GM21381 (cell line): ENCODE data around the gene PEA15.
A peak's percentile ranks its signal among the peaks of the same experiment; 100 is the strongest.

Experiments used
- ATAC-seq: cut with Tn5 transposase; IDR thresholded peaks from one replicate; pipeline ENCODE4 v1.9.1; 2021; ENCODE audit warnings: mild to moderate bottlenecking, moderate library complexity; ENCODE audit not compliant: unreplicated experiment

Gene PEA15

DNA sequence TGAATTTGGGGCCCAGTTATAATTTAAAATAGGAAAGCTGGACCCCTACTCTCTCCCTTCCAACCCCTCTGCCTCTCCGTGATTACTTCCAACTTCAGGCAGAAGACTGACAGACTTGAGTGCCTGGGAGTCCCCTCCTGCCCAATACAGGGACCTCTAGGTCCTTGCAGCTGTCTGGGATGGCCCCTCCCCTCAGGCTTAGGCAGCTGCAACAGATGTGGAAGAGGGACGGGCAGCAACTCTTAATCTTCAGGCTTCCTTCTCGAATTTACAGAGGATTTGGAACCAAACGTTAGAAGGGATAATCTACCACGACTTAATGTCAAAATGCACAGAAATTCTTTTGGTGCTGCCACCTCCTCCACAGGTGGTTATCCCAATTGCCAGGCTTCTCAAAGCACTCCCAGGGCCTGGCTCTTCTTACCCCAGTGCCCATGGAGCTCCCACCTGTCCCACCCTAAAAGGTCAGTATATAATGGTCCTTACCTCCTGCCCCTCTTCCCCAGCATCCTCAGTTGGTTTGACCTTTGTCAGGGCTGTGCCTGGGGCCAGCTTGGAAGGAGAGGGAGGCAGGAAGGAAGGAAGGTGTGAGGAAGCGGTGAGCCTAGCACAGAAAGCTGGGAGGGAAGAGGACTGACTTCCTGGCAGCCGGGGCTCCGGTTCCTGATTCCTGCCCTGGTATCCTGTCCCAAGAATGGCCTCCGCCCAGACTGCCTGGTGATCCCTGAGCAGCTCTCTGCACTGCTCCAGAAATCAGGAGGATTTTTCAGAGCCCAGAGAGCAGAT lies 2.8 kb downstream of the PEA15 start:
- ATAC-seq, result no peak

DNA sequence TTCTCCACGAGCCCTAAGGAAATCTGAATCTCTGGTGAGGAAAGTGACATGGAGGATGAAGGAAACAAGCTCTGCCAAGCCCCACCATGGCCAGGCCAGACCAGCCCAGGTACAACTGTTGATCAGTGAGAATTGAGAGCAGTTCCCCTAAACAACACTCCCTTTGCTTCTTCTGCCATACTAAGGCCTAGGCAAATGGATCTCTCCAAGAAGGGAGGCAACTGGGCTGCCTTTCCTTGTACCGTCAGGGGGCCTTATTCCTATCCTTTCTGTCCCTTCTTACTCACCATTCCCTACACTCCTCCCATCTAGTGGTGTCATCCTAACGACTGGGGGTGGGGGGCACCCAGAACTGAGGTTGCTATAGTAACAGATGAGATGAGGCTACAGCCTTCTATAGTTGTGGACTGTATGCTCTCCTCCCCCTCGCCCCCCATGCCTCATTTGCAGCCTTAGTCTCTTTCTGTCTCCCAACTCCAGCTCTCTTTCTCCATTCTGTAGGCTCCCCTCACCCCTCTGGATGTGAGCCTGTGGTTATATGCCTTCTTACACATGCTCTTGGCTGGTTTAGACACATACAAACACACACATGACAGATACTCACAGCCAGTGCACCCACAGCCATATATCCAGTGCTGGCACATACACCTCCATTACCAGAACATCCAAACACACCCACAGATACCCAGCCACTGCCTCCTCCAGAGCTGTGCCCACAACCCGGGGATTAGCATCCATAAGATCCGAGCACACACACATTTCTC lies 3.6 kb downstream of the PEA15 start:
- no peak for ATAC-seq

DNA sequence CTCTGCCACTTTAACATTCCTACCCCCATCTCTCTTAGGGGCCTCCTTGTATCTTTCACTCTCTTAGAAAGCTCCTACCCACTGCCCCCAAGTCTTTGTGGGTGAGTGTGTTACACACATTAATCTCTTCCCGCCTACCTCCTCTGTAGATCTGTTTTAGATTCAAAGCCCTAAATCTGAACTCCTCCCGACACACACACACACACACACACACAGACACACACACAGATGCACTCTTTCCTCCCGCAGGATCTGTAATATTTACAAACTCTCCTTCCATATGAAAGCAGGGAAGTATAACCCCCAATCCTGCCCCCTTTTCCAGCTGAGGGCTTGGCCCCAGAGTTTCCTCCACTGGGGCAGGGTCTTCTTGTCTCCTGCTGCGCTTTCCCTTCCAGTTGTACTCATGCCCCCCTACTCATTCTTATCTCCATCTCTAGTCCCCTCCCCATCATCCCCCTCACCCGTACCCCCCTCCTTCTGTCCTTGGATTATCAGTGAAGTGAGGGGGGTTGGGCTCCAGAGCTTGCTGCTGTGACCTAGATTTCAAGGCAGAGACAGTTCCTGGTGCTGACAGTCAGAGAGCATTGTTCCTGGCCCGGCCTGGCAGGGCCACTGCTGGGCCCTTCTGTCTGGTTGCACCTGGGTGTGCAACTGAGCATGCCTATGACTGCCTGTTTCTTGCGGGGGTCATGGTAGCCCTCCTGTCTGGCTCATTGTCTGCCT lies 4.3 kb downstream of the PEA15 start:
- no peak for ATAC-seq

DNA sequence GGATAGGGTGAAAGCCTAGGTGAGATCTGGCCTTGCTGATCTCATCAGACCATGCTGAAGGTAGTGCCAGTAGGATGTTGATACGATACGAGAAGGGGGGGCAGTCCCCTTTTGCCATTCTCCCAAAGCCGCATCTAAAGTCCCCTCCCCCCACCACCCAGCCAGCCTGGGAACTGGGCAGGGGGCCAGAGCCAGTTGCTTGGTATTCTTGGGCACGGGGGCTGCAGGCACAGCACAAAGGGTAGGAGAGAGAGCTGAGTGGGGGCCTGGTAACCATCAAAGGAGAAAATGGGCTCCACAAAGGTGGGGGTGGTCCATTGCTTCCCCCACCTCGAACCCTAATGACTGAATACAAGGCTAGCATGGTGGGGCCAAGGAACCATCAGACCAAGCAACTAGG lies 5.4 kb downstream of the PEA15 start:
- ATAC-seq, result no peak

DNA sequence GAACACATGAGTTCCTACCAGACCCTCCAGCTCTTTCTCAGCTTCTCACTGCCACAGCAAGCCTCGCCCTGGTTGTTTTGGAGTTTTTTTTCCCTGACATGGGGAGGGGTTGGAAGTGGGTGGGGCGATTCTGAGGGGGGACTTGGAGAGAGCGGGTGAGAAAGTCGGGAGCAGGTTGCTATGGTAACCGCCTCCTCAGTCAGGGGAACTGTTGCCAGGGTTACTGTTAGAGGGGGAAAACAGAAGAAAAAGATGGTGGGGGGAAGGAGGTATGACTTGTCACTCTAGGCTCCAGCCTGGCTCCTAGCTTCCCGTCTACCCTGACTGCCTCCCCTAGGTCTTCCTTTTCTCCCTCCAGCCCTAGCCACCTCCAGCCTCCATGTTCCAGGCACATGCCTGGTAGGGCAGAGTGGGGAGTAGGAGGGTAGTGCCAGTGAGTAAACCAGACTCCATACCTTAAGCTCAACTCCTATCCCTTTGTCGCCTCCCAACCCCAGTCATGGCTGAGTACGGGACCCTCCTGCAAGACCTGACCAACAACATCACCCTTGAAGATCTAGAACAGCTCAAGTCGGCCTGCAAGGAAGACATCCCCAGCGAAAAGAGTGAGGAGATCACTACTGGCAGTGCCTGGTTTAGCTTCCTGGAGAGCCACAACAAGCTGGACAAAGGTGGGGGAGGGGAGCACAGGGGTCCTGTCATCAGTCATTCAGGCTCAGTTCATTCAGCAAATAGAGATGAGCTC lies 6.0 kb downstream of the PEA15 start:
- no peak for ATAC-seq

DNA sequence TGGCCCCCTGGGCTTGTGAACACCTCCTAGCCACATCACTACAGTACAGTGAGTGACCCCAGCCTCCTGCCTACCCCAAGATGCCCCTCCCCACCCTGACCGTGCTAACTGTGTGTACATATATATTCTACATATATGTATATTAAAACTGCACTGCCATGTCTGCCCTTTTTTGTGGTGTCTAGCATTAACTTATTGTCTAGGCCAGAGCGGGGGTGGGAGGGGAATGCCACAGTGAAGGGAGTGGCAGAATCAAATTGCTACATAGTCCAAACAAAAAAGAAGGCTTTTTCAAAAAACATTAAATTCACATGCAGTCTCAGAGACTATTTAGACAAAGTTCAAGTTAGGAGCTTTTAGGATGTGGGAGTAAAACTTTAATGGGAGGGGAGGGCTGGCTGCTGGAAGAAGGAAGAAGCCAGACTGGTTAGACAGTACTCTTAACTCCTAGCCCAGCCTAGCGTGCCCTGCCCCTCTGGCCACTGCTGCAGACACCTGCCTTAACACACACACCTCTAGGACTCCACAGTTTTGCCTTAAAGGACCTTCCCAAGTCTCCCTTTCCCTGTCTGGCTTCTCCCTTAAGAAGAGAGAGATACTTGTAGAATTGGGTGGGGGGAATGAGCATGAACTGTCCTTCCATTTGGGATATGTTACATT lies 9.4 kb downstream of the PEA15 start:
- no peak for ATAC-seq

DNA sequence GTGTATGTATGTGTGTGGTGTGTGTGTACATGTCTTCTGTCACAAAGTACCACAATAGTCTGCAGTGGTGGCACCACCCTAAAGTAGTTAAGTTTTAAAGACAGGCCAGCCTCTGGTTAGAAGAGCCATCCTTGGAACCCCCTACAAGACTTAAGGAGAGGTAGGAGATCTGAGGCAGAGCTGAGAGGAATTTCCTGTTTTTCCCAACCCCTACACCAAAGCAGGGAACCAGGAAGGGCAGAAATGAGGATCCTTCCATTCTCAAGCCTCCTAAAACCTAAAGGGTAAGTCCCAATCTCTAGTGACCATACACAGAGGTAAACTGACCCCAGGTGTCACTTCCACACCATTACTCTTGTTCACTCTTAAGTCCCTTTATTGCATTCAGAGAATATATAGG lies 11.1 kb downstream of the PEA15 start:
- no peak for ATAC-seq

DNA sequence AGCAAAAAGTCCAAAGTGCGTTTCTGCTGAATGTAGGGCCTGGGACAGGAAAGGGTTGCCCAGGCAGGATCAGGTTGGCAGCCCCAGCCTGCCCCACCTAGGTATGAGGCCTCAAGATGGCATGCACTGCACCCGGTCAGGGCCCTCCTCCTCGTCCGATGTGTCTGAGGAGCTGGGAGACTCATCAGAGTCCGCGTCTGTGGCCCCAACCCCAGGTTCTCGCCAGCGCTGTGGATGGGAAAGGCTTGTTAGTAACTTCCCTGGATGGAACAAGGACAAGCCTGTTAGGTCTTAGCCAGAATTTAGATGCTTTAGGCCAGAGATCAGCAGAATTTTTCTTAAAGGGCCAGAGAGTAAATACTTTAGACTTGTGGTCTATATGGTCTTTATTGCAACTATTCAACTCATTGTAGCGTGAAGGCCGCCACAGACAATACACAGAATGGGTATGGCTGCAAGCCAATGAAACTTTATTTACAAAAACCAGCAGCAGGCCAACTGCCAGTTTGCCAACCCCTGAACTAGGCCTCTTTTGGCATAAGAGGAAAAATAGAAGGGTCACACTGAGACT lies 12.4 kb downstream of the PEA15 start:
- no peak for ATAC-seq

DNA sequence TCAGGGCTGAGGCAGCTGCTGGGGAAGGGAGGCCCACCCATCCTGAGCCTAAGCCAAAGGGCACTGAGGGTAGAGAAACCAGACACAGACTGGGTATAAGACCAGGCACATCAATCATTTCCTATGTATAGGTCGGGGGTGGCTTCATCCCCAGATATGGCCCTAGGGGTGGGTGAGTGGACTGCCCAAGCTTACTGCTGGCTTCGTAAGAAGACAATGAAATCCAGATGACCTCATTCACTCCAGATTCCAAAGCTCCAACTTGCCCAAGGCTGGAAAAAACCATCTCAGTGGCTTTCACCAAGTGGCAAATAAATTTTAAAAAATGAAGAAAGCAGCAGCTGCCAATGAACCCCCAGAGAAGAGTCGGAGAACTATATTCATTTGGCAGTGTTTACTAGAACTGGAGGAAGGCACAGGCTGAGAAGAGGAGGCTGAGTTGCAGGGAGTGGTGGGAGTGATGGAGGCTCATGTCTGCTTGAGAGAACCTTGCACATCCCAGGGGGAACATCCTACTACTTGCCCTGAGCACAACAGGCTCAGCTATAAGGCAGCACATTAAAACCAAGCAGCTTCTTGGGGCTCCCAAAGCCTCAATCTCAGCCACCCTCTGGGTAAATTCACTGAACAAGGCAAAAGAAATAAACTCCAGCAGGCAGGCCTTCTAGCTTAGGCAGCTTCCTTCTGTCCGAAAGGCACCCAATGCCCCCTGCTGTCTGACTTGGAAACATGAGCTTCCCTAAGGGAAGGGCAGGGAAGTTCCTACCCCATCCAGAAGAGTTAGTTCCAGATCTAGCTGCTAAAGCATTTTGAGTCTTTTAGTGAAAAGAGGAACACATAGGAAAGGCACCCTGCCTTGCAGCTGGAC lies 14.1 kb downstream of the PEA15 start:
- no peak for ATAC-seq

DNA sequence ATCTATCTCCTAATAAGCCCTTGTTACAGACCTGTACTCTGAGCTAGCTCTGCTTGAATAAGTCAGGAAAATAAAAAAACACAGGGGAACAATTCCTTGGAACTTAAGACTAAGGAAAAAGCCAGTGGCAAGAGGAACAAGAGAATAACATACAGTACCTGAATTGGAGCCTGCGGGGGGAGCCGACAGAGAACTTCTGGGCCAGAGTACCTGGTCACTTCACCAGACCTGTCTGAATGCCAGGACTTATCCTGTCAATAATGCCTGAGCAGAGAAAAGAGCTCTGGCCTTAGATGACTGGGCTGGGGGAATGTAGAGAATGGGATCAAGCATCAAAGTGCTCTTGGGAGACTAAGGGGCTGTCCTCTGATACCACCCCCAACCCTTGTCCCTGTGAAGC lies 15.1 kb downstream of the PEA15 start:
- ATAC-seq, result no peak

DNA sequence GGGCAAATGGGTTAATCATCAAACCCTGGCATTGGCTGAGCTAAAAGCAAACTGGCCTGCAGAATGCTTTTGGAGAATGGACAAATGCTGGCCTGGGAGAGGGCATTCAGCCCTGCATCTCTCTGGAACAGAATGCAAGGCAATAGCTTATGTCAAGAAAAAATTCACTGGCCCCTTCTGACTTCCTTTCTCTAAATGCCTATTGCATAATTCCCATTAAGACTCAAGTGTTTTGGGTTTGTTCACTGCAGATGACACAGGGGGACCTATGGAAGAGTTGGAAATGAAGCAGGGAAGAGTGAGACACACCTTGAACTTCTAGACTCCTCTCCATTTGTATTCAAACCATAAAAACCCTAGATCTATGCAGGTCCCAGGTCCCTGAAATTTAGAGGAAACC lies 15.9 kb downstream of the PEA15 start:
- no peak for ATAC-seq

DNA sequence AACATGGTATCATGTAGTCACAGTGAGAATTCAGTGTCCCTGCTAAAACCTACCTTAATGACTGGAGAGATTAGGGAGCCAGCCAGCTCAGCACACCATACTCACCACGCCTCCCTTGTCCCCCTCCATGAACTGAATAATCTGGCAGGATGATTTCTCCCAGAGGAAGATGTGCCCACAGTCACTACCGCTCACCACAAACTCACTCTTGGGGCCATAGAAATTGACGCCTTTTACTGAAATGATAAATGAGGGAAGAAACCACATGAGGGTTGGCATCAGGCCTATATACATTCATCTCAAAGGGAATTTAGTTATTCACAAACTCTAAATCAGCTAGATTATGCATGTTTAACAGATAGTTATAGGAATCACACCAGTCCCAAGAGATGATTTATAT lies 17.4 kb downstream of the PEA15 start:
- ATAC-seq, result no peak

DNA sequence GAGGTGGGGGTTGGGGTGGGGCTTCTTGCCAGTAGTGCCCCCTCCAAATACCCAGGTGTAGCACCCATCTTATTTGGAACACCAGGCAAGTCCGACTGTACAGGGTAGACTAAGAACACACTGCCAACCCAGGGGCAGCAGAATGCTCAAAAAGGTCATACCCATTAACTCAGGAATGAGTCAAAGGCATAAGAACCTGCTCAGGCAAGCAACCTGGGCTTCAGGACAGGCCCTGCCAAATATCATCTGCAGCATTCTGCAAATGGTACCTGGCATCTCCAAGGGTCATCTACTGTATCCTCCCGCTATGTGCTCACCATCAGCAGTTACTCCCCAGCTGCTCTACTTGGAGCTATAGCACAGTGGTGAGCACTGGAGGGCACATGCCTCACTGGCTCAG lies 19.4 kb downstream of the PEA15 start:
- no peak for ATAC-seq

DNA sequence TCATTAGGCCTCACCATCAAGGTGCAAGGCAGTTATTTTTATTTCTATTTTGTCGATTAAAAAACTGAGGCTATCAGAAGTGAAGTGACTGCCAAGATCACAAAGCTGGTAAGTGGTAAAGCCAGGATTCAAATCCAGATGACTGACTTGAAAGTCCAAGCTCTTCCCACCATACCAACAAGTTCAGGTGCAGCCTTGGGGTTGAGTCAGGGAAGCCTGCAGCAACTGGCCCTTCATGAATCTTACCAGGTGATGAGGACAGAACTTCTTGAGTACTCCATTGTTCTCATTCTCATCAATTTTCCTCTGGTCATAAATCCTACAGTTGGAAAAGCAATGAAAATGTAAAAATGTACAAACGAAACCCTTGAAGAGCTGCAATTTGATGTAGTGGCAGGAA lies 20.2 kb downstream of the PEA15 start:
- ATAC-seq, result no peak

DNA sequence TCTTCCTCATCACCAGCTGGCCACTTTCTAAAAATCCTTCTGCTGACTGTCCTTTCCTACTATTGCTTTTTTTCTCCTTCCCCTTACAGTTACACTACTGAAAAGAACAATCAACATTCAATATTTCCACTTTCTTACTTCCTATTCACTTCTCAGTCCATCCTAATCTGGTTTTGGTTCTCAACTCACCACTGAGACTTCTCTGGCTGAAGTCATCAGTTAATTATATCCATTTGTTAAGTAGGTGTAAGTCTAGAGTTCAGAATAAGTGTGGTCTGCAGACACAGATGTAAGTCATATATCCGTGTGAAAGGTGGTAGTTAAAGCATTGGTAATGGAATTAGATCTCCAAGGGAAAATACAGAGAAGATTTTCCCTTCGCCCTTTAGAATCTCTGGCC lies 21.4 kb downstream of the PEA15 start:
- peak; percentile 66 for ATAC-seq

DNA sequence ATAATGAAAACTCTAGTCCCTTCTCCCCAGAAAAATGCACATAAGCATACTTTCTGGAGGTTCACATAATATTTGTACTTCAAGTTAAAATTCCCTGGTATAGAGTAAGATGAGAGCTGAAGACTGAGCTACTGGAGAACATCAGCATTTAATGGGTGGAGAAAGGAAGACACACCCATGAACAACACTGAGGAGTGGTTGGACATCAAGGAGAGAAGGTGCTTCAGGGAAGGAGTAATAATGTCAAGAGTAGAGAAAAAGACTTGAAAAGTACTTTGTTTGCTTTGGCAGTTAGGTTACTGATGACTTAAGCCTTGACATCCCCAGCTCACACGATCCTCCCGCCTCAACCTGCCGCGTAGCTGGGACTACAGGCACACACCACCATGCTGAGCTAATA lies 21.9 kb downstream of the PEA15 start:
- no peak for ATAC-seq

DNA sequence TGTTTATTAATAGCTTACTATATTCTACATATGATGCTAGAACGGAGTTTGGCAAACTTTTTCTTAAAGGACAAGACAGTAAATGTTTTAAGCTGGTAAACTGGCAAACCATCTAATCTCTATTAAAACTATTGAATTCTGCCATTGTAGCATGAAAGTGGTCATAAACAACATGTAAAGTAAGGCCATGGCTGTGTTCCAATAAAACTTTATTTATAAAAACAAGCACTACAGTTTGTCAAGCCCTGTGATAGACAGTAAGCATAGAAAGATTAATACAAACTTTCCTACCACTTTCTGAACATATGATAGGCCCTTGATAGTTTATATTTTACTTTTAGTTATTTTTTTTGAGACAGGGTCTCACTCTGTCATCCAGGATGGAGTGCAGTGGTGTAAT lies 22.4 kb downstream of the PEA15 start:
- ATAC-seq, result no peak

DNA sequence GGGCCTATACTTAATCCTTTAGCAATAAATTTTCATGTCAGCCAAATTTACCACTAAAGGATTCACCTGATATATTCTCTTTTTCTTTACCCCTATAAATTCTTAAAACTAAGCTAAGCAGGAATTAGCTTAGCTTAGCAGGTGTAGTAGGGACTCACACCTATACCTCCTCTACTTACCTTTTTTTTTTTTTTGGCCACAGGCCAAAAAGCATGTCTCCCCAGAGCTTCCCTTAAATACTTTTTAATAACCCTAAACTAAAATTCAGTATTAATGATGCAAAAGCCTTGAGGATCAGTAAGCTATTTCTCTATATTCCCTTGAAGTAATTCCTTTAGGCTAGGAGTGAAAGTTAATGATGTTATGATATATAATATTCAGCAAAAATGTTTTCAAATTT lies 23.2 kb downstream of the PEA15 start:
- no peak for ATAC-seq

DNA sequence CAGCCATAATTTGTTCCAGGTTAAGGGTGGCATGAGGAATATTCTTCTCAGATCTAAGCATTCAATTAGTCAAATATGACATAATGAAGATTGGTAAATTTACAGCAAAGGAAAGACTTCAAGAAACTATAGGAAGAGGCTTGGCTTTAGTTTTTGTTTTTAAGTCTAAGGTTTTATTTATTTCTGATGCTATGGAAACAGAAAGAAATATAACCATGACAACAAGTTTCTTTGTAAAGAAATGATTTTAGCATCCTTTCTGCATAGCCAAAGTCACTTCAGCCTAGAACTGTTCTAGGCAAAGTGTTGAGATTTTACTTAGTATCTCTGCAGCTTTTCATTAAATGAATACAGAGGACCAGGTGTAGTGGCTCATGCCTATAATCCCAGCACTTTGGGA lies 27.7 kb downstream of the PEA15 start:
- ATAC-seq, result no peak
